ENCODE data around the gene GFOD1. TPM values are rescaled to one million over a fixed set of nuclear protein-coding genes. Genes with fewer than 3 reads are reported as not detected.
A peak's percentile ranks its signal among the peaks of the same experiment; 100 is the strongest.

GFOD1 gene
- total and polyA plus RNA-seq, 2 donors (not counting 1 experiment from before 2014, with no cell fraction given): 10.5 to 25.3 TPM

- H3K27me3 ChIP-seq (ENCODE audit: control insufficient read depth, insufficient read depth, low read length): no peaks in the 10 kb centered on the region
- H3K79me2 ChIP-seq (ENCODE audit: control insufficient read depth, insufficient read depth, low read length): peaks cover 21% of the 10 kb centered on the region
- DNase-seq (ENCODE audit: low read depth in 2 of 2): peak in 1 of 2 donors; percentile 76
- no peaks in the 10 kb centered on the region for H4K20me1 ChIP-seq (ENCODE audit: control insufficient read depth, extremely low read depth, insufficient read depth, low read length)
- no peaks in the 10 kb centered on the region for H3K9me3 ChIP-seq (ENCODE audit: control insufficient read depth, insufficient read depth, low read depth, low read length)
- H3K4me1 ChIP-seq (ENCODE audit: control insufficient read depth, extremely low read depth, insufficient read depth, low read length): no peaks in the 10 kb centered on the region
- no peak overlapping the region for H3K4me3 ChIP-seq (replicated peaks in 1 of 4; ENCODE audit: control extremely low read depth in 1 of 4, insufficient read depth in 1 of 4, low read depth in 3 of 4, low read length in 4 of 4)
- H2AFZ ChIP-seq (ENCODE audit: low read length): no peak overlapping the region
- TF ChIP-seq EZH2 (IDR thresholded peaks at IDR 0.05; ENCODE audit: low read length, missing control alignments) (no peak), CTCF (conservative IDR thresholded peaks at IDR 0.05 in 1 of 2, IDR thresholded peaks at IDR 0.05 in 1 of 2; ENCODE audit: low read depth in 1 of 2, low read length in 2 of 2) (no peak)
- H3K27ac ChIP-seq (ENCODE audit: insufficient read depth, low read length): no peak overlapping the region
- H3K36me3 ChIP-seq (ENCODE audit: control insufficient read depth, insufficient read depth, low read length): no peaks in the 10 kb centered on the region
- H3K4me2 ChIP-seq (ENCODE audit: extremely low read depth, insufficient read depth, low read length): no peak overlapping the region
- H3K9ac ChIP-seq (ENCODE audit: insufficient read depth, low read length): no peak overlapping the region
Measured at GRCh38 chr6:13480631-13481501, 6.5 kb downstream of the GFOD1 start.

GRCh38 chr6:13479971-13480434, 7.4 kb downstream of the GFOD1 start:
- Histone ChIP-seq H3K36me3 (ENCODE audit: control insufficient read depth, insufficient read depth, low read length) (no peaks in the 10 kb centered on the region), H3K79me2 (ENCODE audit: control insufficient read depth, insufficient read depth, low read length) (peaks cover 13% of the 10 kb centered on the region), H3K4me2 (ENCODE audit: extremely low read depth, insufficient read depth, low read length) (no peak overlapping the region), H3K27ac (ENCODE audit: insufficient read depth, low read length) (no peak overlapping the region), H3K9ac (ENCODE audit: insufficient read depth, low read length) (no peak overlapping the region), H2AFZ (ENCODE audit: low read length) (no peak overlapping the region), H3K4me3 (replicated peaks in 1 of 4; ENCODE audit: control extremely low read depth in 1 of 4, insufficient read depth in 1 of 4, low read depth in 3 of 4, low read length in 4 of 4) (no peak overlapping the region), H3K4me1 (ENCODE audit: control insufficient read depth, extremely low read depth, insufficient read depth, low read length) (no peaks in the 10 kb centered on the region), H4K20me1 (ENCODE audit: control insufficient read depth, extremely low read depth, insufficient read depth, low read length) (no peaks in the 10 kb centered on the region), H3K27me3 (ENCODE audit: control insufficient read depth, insufficient read depth, low read length) (no peaks in the 10 kb centered on the region), H3K9me3 (ENCODE audit: control insufficient read depth, insufficient read depth, low read depth, low read length) (no peaks in the 10 kb centered on the region)
- DNase-seq (ENCODE audit: low read depth in 2 of 2): no peak
- TF ChIP-seq CTCF (conservative IDR thresholded peaks at IDR 0.05 in 1 of 2, IDR thresholded peaks at IDR 0.05 in 1 of 2; ENCODE audit: low read depth in 1 of 2, low read length in 2 of 2) (no peak), EZH2 (IDR thresholded peaks at IDR 0.05; ENCODE audit: low read length, missing control alignments) (no peak)

GRCh38 chr6:13479206-13479800, 8.1 kb downstream of the GFOD1 start:
- Histone ChIP-seq H3K4me3 (replicated peaks in 1 of 4; ENCODE audit: control extremely low read depth in 1 of 4, insufficient read depth in 1 of 4, low read depth in 3 of 4, low read length in 4 of 4) (no peak overlapping the region), H4K20me1 (ENCODE audit: control insufficient read depth, extremely low read depth, insufficient read depth, low read length) (no peaks in the 10 kb centered on the region), H3K4me2 (ENCODE audit: extremely low read depth, insufficient read depth, low read length) (no peak overlapping the region), H2AFZ (ENCODE audit: low read length) (no peak overlapping the region), H3K9ac (ENCODE audit: insufficient read depth, low read length) (no peak overlapping the region), H3K79me2 (ENCODE audit: control insufficient read depth, insufficient read depth, low read length) (peaks cover 9% of the 10 kb centered on the region), H3K4me1 (ENCODE audit: control insufficient read depth, extremely low read depth, insufficient read depth, low read length) (no peaks in the 10 kb centered on the region), H3K9me3 (ENCODE audit: control insufficient read depth, insufficient read depth, low read depth, low read length) (no peaks in the 10 kb centered on the region), H3K27me3 (ENCODE audit: control insufficient read depth, insufficient read depth, low read length) (no peaks in the 10 kb centered on the region), H3K36me3 (ENCODE audit: control insufficient read depth, insufficient read depth, low read length) (no peaks in the 10 kb centered on the region), H3K27ac (ENCODE audit: insufficient read depth, low read length) (no peak overlapping the region)
- DNase-seq (ENCODE audit: low read depth in 2 of 2): no peak
- no peak for TF ChIP-seq EZH2 (IDR thresholded peaks at IDR 0.05; ENCODE audit: low read length, missing control alignments)
- no peak for TF ChIP-seq CTCF (conservative IDR thresholded peaks at IDR 0.05 in 1 of 2, IDR thresholded peaks at IDR 0.05 in 1 of 2; ENCODE audit: low read depth in 1 of 2, low read length in 2 of 2)

Data from fibroblast of lung (primary cell).